ENCODE results near the gene SLC27A5. TPM values are rescaled to one million over a fixed set of nuclear protein-coding genes. Genes with fewer than 3 reads are reported as not detected.
"Not testable (repeated sequence)": the region's sequence is repeated elsewhere in the genome, so short reads cannot be mapped to it uniquely, and the experiment has no call there.

SLC27A5 gene
- total and polyA plus RNA-seq, 4 donors = 9.5 to 25.5 (median 22.9) TPM

GRCh38 chr19:58471736-58472135, 40.1 kb downstream of the SLC27A5 start:
- Histone ChIP-seq H3K36me3 (ENCODE audit: control insufficient read depth, insufficient read depth, low read length) (peaks cover 56% of the 10 kb centered on the region), H3K27ac (ENCODE audit: low read depth, low read length) (no peak overlapping the region), H3K4me3 (ENCODE audit: low read depth, low read length) (no peak overlapping the region), H3K27me3 (ENCODE audit: control insufficient read depth, insufficient read depth, low read length) (no peaks in the 10 kb centered on the region), H3K9me3 (ENCODE audit: control insufficient read depth, insufficient read depth, low read length) (no peaks in the 10 kb centered on the region), H3K4me1 (ENCODE audit: control insufficient read depth, insufficient read depth, low read length) (peaks cover 34% of the 10 kb centered on the region)
- DNase-seq (ENCODE audit: low read depth in 4 of 6, low spot score in 6 of 6) = no peak
- WGBS (ENCODE audit: insufficient coverage) = 93% methylated on average over 39 of the region's 39 CpGs

GRCh38 chr19:58470837-58471543, 40.8 kb downstream of the SLC27A5 start:
- H3K27ac ChIP-seq (ENCODE audit: low read depth, low read length); H3K27me3 ChIP-seq (ENCODE audit: control insufficient read depth, insufficient read depth, low read length); H3K9me3 ChIP-seq (ENCODE audit: control insufficient read depth, insufficient read depth, low read length); DNase-seq (ENCODE audit: low read depth in 4 of 6, low spot score in 6 of 6); H3K4me3 ChIP-seq (ENCODE audit: low read depth, low read length): not testable (repeated sequence)
- WGBS (ENCODE audit: insufficient coverage) = 96% methylated on average over 13 of the region's 53 CpGs
- H3K36me3 ChIP-seq (ENCODE audit: control insufficient read depth, insufficient read depth, low read length) = peaks cover 56% of the 10 kb centered on the region
- peaks cover 31% of the 10 kb centered on the region for H3K4me1 ChIP-seq (ENCODE audit: control insufficient read depth, insufficient read depth, low read length)

GRCh38 chr19:58469241-58470013, 42.4 kb downstream of the SLC27A5 start:
- no peak for DNase-seq (ENCODE audit: low read depth in 4 of 6, low spot score in 6 of 6)
- H3K4me1 ChIP-seq (ENCODE audit: control insufficient read depth, insufficient read depth, low read length) = peaks cover 18% of the 10 kb centered on the region
- H3K36me3 ChIP-seq (ENCODE audit: control insufficient read depth, insufficient read depth, low read length) = peaks cover 55% of the 10 kb centered on the region
- no peaks in the 10 kb centered on the region for H3K9me3 ChIP-seq (ENCODE audit: control insufficient read depth, insufficient read depth, low read length)
- no peak overlapping the region for H3K27ac ChIP-seq (ENCODE audit: low read depth, low read length)
- no peak overlapping the region for H3K4me3 ChIP-seq (ENCODE audit: low read depth, low read length)
- WGBS (ENCODE audit: insufficient coverage) = 95% methylated on average over 10 of the region's 17 CpGs
- H3K27me3 ChIP-seq (ENCODE audit: control insufficient read depth, insufficient read depth, low read length) = no peaks in the 10 kb centered on the region

DNA sequence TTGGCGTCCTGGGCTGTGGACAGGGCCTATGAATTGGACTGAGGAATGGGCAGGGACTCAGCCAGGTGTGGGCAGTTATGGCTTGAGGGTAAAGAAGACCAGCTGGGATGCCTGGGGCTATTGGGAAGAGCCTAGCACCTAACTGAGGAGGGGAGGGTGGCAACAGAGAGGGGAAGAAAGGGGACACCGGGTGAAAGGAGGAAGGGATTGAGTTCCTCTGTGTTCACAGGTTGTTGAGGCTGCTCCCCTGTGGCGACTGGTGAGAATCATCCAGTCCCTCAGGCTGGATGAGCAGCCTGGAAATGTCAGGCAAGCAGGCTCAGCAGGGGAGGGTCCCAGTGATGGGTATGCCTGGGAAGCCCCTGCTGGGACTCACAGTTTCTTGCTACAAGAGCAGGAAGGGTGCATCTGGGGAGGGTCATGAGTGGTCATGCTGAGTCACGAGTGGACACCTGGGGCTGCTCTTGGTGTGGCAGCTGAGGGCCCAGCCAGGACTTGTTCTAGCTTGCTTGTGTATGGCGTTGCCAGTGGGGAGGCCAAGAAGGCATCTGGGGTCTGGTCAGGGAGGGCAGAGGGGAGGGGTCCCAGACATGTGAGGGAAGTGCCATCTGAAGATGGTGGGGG, 43.5 kb downstream of the SLC27A5 start:
- H3K4me1 ChIP-seq (ENCODE audit: control insufficient read depth, insufficient read depth, low read length) = peaks cover 18% of the 10 kb centered on the region
- no peaks in the 10 kb centered on the region for H3K9me3 ChIP-seq (ENCODE audit: control insufficient read depth, insufficient read depth, low read length)
- no peak overlapping the region for H3K4me3 ChIP-seq (ENCODE audit: low read depth, low read length)
- 66% methylated on average over 5 of the region's 5 CpGs for WGBS (ENCODE audit: insufficient coverage)
- H3K27me3 ChIP-seq (ENCODE audit: control insufficient read depth, insufficient read depth, low read length) = no peaks in the 10 kb centered on the region
- peaks cover 44% of the 10 kb centered on the region for H3K36me3 ChIP-seq (ENCODE audit: control insufficient read depth, insufficient read depth, low read length)
- H3K27ac ChIP-seq (ENCODE audit: low read depth, low read length) = no peak overlapping the region
- DNase-seq (ENCODE audit: low read depth in 4 of 6, low spot score in 6 of 6) = no peak

DNA sequence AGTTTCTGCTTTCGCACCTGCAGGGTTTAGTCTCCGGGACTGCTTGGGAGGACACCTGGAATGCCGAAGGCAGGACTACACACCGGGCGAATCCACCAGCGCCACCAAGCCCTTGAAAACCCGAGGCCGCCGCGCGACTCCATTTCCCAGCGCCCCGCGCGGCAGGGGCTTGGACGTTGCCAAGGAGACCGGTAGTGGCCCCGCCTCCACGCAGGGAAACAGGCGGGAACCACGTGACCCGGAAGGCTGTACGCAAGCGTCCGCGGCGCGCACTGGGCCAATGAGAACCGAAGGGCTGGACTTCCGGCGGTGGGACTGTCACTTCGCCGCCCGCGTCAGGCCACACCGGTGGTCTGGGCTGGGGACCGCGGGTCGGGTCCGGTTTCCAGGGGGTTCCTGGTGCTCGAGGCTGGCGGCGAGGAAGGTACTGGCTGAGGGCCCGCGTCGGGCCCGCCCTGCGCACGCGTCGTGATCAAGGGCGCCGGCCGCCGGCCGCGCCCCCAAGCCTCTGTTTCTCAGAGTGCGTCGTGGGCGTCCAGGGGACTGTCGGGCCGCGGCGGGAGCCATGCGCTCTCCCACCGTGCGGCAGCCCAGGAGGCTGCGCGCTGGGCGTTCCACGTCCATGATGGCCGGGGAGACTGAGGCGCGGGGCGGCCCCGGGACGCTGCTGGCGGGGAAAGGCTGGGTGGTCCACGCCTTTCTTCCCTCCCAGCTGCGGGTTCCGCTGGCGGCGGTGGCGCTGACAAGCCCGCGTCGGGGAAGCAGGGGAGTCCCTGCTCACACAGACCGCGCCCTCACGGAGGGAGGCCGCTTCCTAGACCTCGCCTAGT, 44.8 kb downstream of the SLC27A5 start, which contains the start of gene ZNF324:
Gene ZNF324 (plus strand): TSS at position 321 of the 830 bp plus-strand sequence. CDS start 2,106 bp downstream, outside the sequence.
- under 1% methylated on average over 92 of the region's 92 CpGs for WGBS (ENCODE audit: insufficient coverage)
- no peaks in the 10 kb centered on the region for H3K9me3 ChIP-seq (ENCODE audit: control insufficient read depth, insufficient read depth, low read length)
- peak within 1 kb of the TSS; percentile 54 for H3K4me3 ChIP-seq (ENCODE audit: low read depth, low read length)
- DNase-seq (ENCODE audit: low read depth in 4 of 6, low spot score in 6 of 6) = peak; percentile 87 to 99 (median 98)
- H3K27me3 ChIP-seq (ENCODE audit: control insufficient read depth, insufficient read depth, low read length) = no peaks in the 10 kb centered on the region
- H3K4me1 ChIP-seq (ENCODE audit: control insufficient read depth, insufficient read depth, low read length) = peaks cover 18% of the 10 kb centered on the region
- H3K36me3 ChIP-seq (ENCODE audit: control insufficient read depth, insufficient read depth, low read length) = peaks cover 30% of the 10 kb centered on the region
- H3K27ac ChIP-seq (ENCODE audit: low read depth, low read length) = peak within 1 kb of the TSS; percentile 25

- no peak overlapping the region for H3K27ac ChIP-seq (ENCODE audit: low read depth, low read length)
- DNase-seq (ENCODE audit: low read depth in 4 of 6, low spot score in 6 of 6) = no peak
- no peaks in the 10 kb centered on the region for H3K9me3 ChIP-seq (ENCODE audit: control insufficient read depth, insufficient read depth, low read length)
- peaks cover 18% of the 10 kb centered on the region for H3K4me1 ChIP-seq (ENCODE audit: control insufficient read depth, insufficient read depth, low read length)
- WGBS (ENCODE audit: insufficient coverage) = 25% methylated on average over 15 of the region's 20 CpGs
- H3K27me3 ChIP-seq (ENCODE audit: control insufficient read depth, insufficient read depth, low read length) = no peaks in the 10 kb centered on the region
- peaks cover 23% of the 10 kb centered on the region for H3K36me3 ChIP-seq (ENCODE audit: control insufficient read depth, insufficient read depth, low read length)
- H3K4me3 ChIP-seq (ENCODE audit: low read depth, low read length) = peak overlapping the region; percentile 54
Observed at GRCh38 chr19:58466089-58466759, 45.6 kb downstream of the SLC27A5 start.

DNA sequence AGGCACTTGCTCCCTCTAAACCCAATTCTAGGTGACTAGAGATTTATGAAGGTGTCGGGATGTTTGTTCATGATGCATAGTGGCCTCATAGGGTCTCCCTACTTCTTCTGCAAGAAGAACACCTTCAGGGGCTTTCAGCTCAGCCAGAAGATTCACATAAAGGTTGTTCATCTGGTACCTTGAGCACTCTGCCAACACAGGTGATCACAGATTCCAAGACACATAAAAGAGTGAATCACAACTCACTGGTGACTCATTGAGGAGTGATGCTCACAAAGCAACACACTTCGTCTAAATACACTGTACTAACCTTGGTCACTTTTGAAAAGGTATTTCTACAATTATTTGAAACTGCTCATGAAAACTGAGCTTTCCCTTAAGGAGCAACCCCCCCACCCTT, 51.8 kb downstream of the SLC27A5 start:
- Histone ChIP-seq H3K4me3 (ENCODE audit: low read depth, low read length) (no peak overlapping the region), H3K27me3 (ENCODE audit: control insufficient read depth, insufficient read depth, low read length) (no peaks in the 10 kb centered on the region), H3K27ac (ENCODE audit: low read depth, low read length) (no peak overlapping the region), H3K4me1 (ENCODE audit: control insufficient read depth, insufficient read depth, low read length) (no peaks in the 10 kb centered on the region), H3K36me3 (ENCODE audit: control insufficient read depth, insufficient read depth, low read length) (peaks cover 31% of the 10 kb centered on the region), H3K9me3 (ENCODE audit: control insufficient read depth, insufficient read depth, low read length) (no peaks in the 10 kb centered on the region)
- no peak for DNase-seq (ENCODE audit: low read depth in 4 of 6, low spot score in 6 of 6)
- WGBS (ENCODE audit: insufficient coverage) = 100% methylated on average over 1 of the region's 2 CpGs

DNA sequence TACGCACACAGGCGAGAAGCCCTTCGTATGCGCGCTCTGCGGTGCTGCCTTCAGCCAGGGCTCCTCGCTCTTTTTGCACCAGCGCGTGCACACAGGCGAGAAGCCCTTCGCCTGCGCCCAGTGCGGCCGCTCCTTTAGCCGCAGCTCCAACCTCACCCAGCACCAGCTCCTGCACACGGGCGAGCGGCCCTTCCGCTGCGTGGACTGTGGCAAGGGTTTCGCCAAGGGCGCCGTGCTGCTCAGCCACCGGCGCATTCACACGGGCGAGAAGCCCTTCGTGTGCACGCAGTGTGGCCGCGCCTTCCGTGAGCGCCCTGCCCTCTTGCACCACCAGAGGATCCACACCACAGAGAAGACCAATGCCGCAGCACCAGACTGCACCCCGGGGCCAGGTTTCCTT, 55.7 kb downstream of the SLC27A5 start:
- Histone ChIP-seq H3K27me3 (ENCODE audit: control insufficient read depth, insufficient read depth, low read length) (no peaks in the 10 kb centered on the region), H3K27ac (ENCODE audit: low read depth, low read length) (no peak overlapping the region), H3K4me3 (ENCODE audit: low read depth, low read length) (no peak overlapping the region), H3K9me3 (ENCODE audit: control insufficient read depth, insufficient read depth, low read length) (no peaks in the 10 kb centered on the region), H3K4me1 (ENCODE audit: control insufficient read depth, insufficient read depth, low read length) (peaks cover 11% of the 10 kb centered on the region), H3K36me3 (ENCODE audit: control insufficient read depth, insufficient read depth, low read length) (peaks cover 50% of the 10 kb centered on the region)
- DNase-seq (ENCODE audit: low read depth in 4 of 6, low spot score in 6 of 6) = no peak
- 97% methylated on average over 32 of the region's 35 CpGs for WGBS (ENCODE audit: insufficient coverage)

- H3K27me3 ChIP-seq (ENCODE audit: control insufficient read depth, insufficient read depth, low read length) = no peaks in the 10 kb centered on the region
Observed at GRCh38 chr19:58455306-58455705, 56.5 kb downstream of the SLC27A5 start.

More at GRCh38 chr19:58455306-58455705, 56.5 kb downstream of the SLC27A5 start:
- H3K9me3 ChIP-seq (ENCODE audit: control insufficient read depth, insufficient read depth, low read length) = no peaks in the 10 kb centered on the region
- peaks cover 13% of the 10 kb centered on the region for H3K4me1 ChIP-seq (ENCODE audit: control insufficient read depth, insufficient read depth, low read length)
- no peak overlapping the region for H3K4me3 ChIP-seq (ENCODE audit: low read depth, low read length)
- DNase-seq (ENCODE audit: low read depth in 4 of 6, low spot score in 6 of 6) = no peak
- 96% methylated on average over 18 of the region's 21 CpGs for WGBS (ENCODE audit: insufficient coverage)
- H3K27ac ChIP-seq (ENCODE audit: low read depth, low read length) = no peak overlapping the region
- H3K36me3 ChIP-seq (ENCODE audit: control insufficient read depth, insufficient read depth, low read length) = peaks cover 50% of the 10 kb centered on the region
